Right ventricle myocardium superior (tissue), 1 donor: ENCODE data around the gene C6orf58. TPM values are rescaled to one million over a fixed set of nuclear protein-coding genes. Genes with fewer than 3 reads are reported as not detected.

Source experiments
- ATAC-seq: fragments of 200-7000 bp; cut with Tn5 transposase; one replicate; pipeline ENCODE4 v1.9.1; 2020; ENCODE audit warnings: mild to moderate bottlenecking; ENCODE audit not compliant: poor library complexity
- DNase-seq: peaks from one replicate; pipeline ENCODE4 v3.0.0-alpha.2; 2020
- intact Hi-C: fragments of 100-400 bp; cut with DNase I; formaldehyde crosslinking; loops from one replicate; pipeline ENCODE4 v1.11.2; 2022
- long read RNA-seq: library from polyadenylated mRNA; unstranded; transcript quantifications from one replicate; pipeline ENCODE4 v2.0.0, GENCODE V29; 2021
- total RNA-seq: library from RNA; stranded (reverse); fragmentation: NEBNext Ultra II Directional; extraction: Animal tissue kit (Norgen Biotek cat#: 25700); gene quantifications from one replicate; pipeline ENCODE4 v1.2.1, GENCODE V29; 2021
- donor health status: DM: no; HTN: yes; CAD: no; lungs with severe emphysema.

Gene C6orf58
- total RNA-seq: not detected
- long read RNA-seq: 0 reads

GRCh38 chr6:127576874-127577273, at the start of gene C6orf58:
TSS of gene C6orf58 (plus strand) at chr6:127577174. CDS start at chr6:127577186, 12 bp downstream.
- no peak for DNase-seq
- ATAC-seq: no peak
- intact Hi-C loops: no loop called here

DNA sequence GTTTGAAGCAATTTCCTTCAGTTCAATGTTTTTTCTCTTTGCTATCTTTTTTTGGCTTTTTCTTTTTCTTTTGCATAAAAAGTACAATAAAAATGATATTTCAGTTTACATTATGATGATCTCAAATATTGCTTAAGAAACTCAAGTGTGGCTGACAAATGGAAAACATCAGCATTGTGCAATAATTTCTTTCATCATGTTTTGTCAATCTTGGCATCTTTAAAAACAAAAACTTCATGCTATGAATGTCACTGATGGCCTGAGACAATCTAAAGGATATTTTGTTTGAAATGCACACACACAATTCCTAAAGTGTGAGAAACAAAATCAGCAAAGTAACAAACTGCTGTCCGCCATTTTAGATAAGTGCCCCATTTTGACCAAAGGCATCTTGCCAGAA, 44.0 kb upstream of the C6orf58 start:
- intact Hi-C loops: no loop called here
- DNase-seq (no peak), ATAC-seq (no peak)

GRCh38 chr6:127533736-127534135, 43.2 kb upstream of the C6orf58 start:
- DNase-seq: no peak
- intact Hi-C loops: no loop called here
- ATAC-seq: no peak

DNA sequence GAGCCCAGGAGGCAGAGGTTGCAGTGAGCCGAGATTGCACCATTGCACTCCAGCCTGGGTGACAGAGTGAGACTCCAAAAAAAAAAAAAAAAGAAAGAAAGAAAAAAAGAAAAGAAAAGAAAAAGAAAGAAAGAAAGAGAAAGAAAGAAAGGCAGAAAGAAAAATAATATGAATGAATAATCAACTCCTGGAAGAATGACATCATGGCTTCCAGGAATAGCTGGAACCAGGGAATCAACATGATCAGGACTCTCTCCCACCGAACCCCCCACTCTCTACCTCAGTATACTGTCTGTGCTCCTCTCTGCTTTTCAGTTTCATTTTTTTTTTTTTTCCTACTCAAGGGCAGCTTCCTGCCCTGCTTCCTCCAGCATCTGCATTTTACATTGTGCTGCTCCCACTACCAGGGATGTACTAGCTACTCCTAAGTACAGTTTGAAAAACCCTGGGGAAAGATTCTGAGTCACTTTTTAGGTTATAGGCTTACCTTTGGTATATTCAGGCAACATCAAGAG, 38.2 kb upstream of the C6orf58 start:
- intact Hi-C loops: loop anchor here (2.0 kb wide), 1 partner anchor 74 kb away; no protein-coding TSS in a partner anchor
- DNase-seq (no peak), ATAC-seq (no peak)

DNA sequence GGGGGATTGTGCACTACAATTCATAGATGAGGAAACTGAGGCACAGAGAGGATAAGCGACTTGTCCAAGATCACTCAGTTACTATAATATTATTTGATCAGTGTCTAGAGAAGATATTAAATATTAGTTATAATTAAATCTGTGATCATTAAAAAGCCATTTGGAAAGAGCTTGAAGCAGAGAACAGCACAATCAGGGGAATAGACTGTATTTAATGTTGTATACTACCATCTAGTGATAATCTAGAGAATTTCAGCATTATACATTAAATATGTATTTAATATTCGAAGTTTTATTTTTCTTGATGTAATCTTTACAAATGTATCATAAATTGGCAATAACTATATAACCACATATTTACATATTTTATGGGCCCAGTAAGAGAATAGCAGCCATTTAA, 37.7 kb upstream of the C6orf58 start:
- ATAC-seq: no peak
- intact Hi-C loops: loop anchor here (2.0 kb wide), 1 partner anchor 74 kb away; no protein-coding TSS in a partner anchor
- no peak for DNase-seq

- DNase-seq (no peak), ATAC-seq (no peak)
- intact Hi-C loops: loop anchor here (10.0 kb wide), 1 partner anchor 242 kb away; no protein-coding TSS in a partner anchor
These were observed 29.8 kb upstream of the C6orf58 start for GRCh38 chr6:127547215-127547614.

DNA sequence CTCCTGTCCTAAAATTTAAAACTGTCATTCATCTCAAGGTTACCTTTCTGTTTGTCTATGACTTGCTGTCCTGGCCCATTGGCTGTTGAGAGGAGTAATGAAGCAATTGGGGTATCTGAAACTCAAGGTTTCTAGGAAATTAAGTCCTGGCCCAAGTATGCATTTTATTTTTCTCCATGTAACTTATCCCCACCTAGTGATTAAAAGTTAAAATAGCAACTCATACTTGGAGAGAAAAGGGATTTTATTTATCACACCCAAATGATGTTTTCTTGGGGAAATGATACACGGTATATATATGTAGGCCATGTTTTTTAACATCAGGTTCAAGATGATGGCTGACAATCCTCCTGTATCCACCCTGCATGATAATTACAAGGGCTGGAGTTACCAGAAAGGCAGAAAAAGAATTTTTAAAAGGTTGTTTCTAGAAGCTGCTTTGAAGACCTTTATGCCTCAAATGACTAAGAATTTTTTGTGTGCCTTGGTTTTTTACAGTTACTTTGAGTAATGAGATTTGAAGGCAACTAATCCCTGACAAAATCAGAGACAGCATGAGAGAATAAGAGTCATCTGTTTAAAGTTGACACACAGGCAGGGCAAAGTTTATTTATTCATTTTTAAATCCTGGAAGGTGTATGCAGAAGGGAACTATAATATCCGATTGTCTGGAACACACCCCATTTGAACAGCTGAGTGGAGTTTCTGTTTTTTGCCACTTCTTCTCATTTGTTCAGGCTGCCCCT, 28.9 kb upstream of the C6orf58 start:
- intact Hi-C loops: loop anchor here (10.0 kb wide), 1 partner anchor 243 kb away; no protein-coding TSS in a partner anchor
- no peak for ATAC-seq

DNA sequence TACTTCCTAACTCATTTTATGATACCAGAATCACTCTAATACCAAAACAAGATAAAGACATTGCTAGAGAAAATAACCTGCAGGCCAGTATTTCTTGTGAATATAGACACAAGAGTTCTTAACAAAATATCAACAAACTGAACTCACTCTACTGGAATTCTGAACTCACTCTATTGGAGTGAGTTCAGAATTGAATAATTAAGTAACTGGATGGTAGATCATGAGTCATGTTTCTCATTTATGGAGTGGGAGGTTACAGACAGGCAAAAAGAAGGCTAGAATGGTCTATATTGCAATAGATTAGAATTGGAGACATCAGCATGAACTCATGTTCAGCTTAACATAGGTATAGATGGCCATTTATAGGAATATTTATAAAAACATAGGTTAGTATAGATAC, 26.6 kb upstream of the C6orf58 start:
- intact Hi-C loops: no loop called here
- no peak for DNase-seq
- no peak for ATAC-seq

More for the DNA sequence above, 28.9 kb upstream of the C6orf58 start:
- DNase-seq: no peak

DNA sequence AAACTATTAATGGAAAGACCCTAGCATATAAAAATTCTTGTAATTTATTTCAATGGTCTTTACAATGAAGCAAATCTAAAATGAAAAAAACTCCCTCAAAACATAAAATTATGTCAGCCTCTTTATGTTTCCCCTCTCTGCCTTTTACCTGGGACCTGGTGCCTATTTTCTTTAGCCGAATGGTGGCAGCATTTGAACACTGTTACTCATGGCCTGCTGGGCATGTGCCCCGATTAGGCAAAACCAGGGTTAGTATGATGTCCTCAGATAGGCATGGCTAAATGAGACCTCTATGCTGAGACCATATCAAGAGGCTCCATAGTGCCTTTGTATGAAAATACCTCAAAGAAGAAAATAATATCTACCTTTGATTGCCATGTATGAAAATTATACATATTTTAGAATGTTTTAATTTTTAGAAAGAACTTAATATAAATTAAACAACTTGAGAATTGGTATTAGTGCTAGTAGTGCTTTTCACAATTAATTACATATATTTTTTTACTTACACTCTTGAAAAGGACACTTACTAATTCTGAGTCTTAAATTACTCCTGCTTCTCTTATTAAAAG, 22.5 kb upstream of the C6orf58 start:
- DNase-seq (no peak), ATAC-seq (no peak)
- intact Hi-C loops: no loop called here

DNA sequence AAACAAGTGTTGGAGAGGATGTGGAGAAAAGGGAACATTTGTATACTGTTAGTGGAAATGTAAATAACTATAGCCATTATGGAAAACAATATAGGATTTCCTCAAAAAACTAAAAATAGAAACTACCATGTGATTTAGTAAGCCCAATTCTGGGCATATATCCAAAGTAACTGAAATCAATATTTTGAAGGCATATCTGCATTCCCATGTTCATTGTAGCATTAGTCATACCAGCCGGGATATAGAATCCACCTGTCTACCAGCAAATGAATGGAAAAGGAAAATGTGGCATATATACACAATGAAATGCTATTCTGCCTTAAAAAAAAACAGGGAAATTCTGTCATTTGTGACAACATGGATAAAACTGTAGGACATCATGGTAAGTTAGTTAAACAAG, 15.3 kb upstream of the C6orf58 start:
- DNase-seq (no peak), ATAC-seq (no peak)
- intact Hi-C loops: no loop called here

DNA sequence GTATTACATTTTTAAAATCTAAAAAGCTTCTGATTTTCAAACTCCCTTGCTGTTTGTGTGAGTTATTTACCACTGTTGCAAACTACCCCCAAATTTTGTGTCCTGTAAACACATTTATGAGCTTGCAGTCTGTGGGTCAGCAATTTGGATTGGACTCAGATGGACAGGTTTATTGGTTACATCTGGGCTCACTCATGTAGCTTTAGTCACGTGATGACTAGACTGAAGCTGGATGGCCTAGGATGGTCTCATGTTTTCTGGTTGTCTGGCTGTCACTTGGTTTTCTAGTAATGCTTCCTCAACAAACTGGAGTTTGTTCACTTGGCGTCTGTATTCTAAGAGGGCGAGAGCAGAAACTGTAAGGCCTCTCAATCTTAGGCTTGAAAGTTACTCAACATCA, 12.2 kb upstream of the C6orf58 start:
- ATAC-seq: no peak
- intact Hi-C loops: no loop called here
- no peak for DNase-seq

DNA sequence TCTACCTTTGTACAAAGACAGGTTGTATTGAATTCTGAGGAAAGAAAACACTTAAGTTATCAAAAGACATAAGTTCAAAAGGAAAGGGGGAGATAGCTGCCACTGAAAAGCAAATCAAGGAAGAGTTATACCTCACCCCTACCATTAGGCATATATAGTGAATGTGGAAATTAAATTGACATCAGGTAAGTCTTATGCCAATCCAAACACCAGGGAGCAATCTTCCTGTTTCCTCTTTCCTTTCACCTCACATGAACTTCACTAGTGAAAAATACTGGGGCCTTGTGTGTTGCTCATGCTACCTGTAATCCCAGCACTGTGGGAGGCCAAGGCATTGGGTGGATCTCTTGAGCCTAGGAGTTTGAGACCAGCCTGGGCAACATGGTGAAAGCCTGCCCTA, 10.9 kb upstream of the C6orf58 start:
- intact Hi-C loops: no loop called here
- ATAC-seq (no peak), DNase-seq (no peak)

GRCh38 chr6:127566651-127567050, 10.3 kb upstream of the C6orf58 start:
- intact Hi-C loops: no loop called here
- DNase-seq: no peak
- ATAC-seq: no peak

DNA sequence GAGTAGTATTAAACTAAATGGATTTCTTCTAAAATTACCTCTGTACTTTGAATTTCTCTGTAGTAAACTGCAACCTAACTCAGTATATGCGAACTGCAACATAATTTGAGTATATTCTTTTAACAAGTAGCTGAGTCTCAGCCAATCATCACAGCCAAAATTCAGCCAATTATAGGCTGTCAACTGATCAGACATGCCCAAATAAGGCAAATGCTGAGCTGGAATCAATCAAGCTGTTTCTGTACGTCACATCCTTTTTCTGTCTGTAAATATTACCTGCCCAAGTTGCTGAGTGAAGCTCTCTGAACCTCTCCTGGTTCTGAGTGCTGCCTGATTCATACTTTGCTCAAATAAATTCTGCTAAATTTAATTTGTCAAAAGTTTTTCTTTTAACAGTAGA, 9.5 kb upstream of the C6orf58 start:
- DNase-seq (no peak), ATAC-seq (no peak)
- intact Hi-C loops: no loop called here

DNA sequence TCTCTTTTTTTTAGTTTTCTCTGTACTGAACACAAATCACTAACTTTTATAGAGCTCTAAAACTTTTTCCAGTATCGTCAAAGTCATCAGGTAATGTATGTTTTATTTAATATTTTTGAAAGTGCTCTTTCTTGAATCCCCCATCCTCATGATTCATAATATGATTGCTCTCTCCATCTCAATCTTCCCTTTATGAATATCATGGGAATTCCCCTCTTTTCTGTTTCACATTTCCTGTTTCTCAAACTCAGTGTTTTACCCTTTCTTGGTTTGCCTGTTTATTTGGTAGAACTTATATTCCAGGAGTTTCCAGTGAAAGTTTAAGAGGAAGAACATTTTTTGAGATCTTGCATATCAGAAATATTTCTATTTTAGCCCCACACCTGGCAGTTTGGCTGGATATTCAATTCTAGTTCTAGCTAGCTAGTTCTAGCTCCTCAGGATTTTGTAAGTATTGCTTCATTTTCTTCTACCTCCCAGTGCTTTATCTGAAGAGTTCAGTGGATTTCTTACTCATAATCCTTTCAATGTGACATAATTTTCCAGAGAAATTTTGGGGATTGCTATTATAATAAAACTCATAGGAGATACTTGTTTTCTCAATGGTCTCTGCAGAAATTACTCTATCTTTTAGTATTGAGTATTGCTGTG, 6.1 kb upstream of the C6orf58 start:
- intact Hi-C loops: no loop called here
- ATAC-seq: no peak

GRCh38 chr6:127578900-127579299, 1.9 kb downstream of the C6orf58 start:
- ATAC-seq: no peak
- no peak for DNase-seq
- intact Hi-C loops: no loop called here

More for the DNA sequence above, 6.1 kb upstream of the C6orf58 start:
- no peak for DNase-seq

- ATAC-seq: no peak
- no peak for DNase-seq
- intact Hi-C loops: no loop called here
These were observed 4.6 kb downstream of the C6orf58 start for GRCh38 chr6:127581576-127581975.

GRCh38 chr6:127582777-127583462, 5.9 kb downstream of the C6orf58 start:
- DNase-seq (no peak), ATAC-seq (no peak)
- intact Hi-C loops: no loop called here

- intact Hi-C loops: no loop called here
- ATAC-seq (no peak), DNase-seq (no peak)
These were observed 8.1 kb downstream of the C6orf58 start for GRCh38 chr6:127585123-127585522.
